Body of pancreas (tissue), 4 donors: Measurements from ENCODE around the gene REPIN1.

ENCODE experiments used
- POLR2A ChIP-seq, 3 donors: fragments of 450-650 bp; IDR thresholded peaks; one replicate each; pipeline ENCODE4 v1.6.1; 2016; ENCODE audit warnings: antibody characterized with exemption in 3 of 3, mild to moderate bottlenecking in 2 of 3
- TF ChIP-seq, protein P1 (sequence below), 7 experiments: fragments of 450-650 bp in 4 of 7; fragments of 200-600 bp in 3 of 7; sonication (generic) in 3 of 7; IDR thresholded peaks; one replicate each; pipeline ENCODE4 v1.5.1; 2016 to 2019; ENCODE audit warnings: antibody characterized with exemption in 7 of 7

DNA sequence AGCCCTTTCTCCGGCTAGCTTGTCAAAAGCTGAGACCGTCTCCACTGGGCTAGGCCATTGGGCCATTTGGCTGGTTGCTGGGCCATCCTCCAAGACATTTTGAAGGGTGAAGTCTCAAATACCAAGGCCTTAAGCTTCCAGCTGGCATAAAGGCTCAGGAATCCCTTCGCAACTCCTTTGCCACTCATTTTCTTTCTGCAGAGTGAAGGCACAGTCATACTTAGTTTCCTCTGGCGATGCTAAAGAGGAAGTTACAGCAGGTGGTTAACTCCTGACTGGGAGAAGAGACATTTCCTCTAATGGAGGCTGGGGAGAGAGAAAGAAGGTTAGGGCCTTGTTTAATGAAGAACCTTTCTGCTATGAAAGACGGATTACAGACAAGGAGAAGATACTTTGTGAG is 4.8 kb upstream of the REPIN1 start:
- TF ChIP-seq, protein P1, sequence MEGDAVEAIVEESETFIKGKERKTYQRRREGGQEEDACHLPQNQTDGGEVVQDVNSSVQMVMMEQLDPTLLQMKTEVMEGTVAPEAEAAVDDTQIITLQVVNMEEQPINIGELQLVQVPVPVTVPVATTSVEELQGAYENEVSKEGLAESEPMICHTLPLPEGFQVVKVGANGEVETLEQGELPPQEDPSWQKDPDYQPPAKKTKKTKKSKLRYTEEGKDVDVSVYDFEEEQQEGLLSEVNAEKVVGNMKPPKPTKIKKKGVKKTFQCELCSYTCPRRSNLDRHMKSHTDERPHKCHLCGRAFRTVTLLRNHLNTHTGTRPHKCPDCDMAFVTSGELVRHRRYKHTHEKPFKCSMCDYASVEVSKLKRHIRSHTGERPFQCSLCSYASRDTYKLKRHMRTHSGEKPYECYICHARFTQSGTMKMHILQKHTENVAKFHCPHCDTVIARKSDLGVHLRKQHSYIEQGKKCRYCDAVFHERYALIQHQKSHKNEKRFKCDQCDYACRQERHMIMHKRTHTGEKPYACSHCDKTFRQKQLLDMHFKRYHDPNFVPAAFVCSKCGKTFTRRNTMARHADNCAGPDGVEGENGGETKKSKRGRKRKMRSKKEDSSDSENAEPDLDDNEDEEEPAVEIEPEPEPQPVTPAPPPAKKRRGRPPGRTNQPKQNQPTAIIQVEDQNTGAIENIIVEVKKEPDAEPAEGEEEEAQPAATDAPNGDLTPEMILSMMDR (IDR thresholded peaks at IDR 0.05): no peak
- TF ChIP-seq POLR2A (IDR thresholded peaks at IDR 0.05): no peak
